Endothelial cell of umbilical vein (primary cell): ENCODE measurements around the gene TAS1R2. TPM values are rescaled to one million over a fixed set of nuclear protein-coding genes. Genes with fewer than 3 reads are reported as not detected.
"Not testable (repeated sequence)": the region's sequence is repeated elsewhere in the genome, so short reads cannot be mapped to it uniquely, and the experiment has no call there.

ENCODE experiments used
- BruUV-seq: library from RNA; stranded (reverse); fragments of 400-500 nt; replicated peaks from 2 replicates; lab custom pipeline; 2021; lab: Mats Ljungman, UMichigan
- CTCF ChIA-PET: fragments of 300-600, 350-600 bp; sonication (Branson Sonifier 250); formaldehyde crosslinking; loops from one replicate; lab custom pipeline; 2021; ENCODE audit warnings: antibody characterized with exemption, inconsistent platforms; lab: Charles Lee
- POLR2A ChIA-PET: fragments of 300-600, 350-600 bp; sonication (Branson Sonifier 250); formaldehyde crosslinking; loops from one replicate; lab custom pipeline; 2021; ENCODE audit warnings: antibody characterized with exemption, inconsistent platforms; lab: Charles Lee
- DNase-seq: peaks from one replicate; pipeline ENCODE4 v3.0.0-alpha.2; 2011; ENCODE audit warnings: low read depth, low spot score
- FAIRE-seq: peaks from 2 replicates; lab custom pipeline; 2011; peaks lifted over from hg19 to GRCh38; lab: Jason Lieb, UNC
- H2AFZ ChIP-seq: 2 replicates; pipeline ENCODE4 v1.6.0; 2012; ENCODE audit warnings: low read depth, low read length, control low read depth, inconsistent platforms
- H3K27ac ChIP-seq: 2 replicates; pipeline ENCODE4 v1.5.1; 2011; ENCODE audit warnings: low read depth, mild to moderate bottlenecking, control low read depth, low read length, moderate library complexity; ENCODE audit not compliant: insufficient read depth
- H3K27me3 ChIP-seq, 2 experiments: 2 replicates each; pipeline versions ENCODE4 v1.6.0 to v1.6.1; 2011; ENCODE audit warnings: low read length in 2 of 2, mixed read lengths in 1 of 2; ENCODE audit not compliant: control insufficient read depth in 2 of 2, insufficient read depth in 2 of 2
- H3K36me3 ChIP-seq, 2 experiments: 2 replicates in 1 of 2; 3 replicates in 1 of 2; pipeline ENCODE4 v1.5.1; 2011; ENCODE audit warnings: low read length in 2 of 2, mild to moderate bottlenecking in 1 of 2, moderate library complexity in 1 of 2; ENCODE audit not compliant: control insufficient read depth in 2 of 2, insufficient read depth in 2 of 2; ENCODE audit errors: extremely low read depth in 1 of 2
- H3K4me1 ChIP-seq: 3 replicates; pipeline ENCODE4 v1.5.1; 2011; ENCODE audit warnings: mild to moderate bottlenecking, low read length; ENCODE audit not compliant: control insufficient read depth, insufficient read depth; ENCODE audit errors: extremely low read depth
- H3K4me2 ChIP-seq: 2 replicates; pipeline ENCODE4 v1.6.1; 2011; ENCODE audit warnings: low read length, control low read depth, mixed read lengths; ENCODE audit not compliant: insufficient read depth
- H3K4me3 ChIP-seq, 3 experiments: fragments of 200-600 bp in 1 of 3; sonication (generic), shearing (Covaris generic) in 1 of 3; replicated peaks in 1 of 3; 2 replicates each; pipeline ENCODE4 v1.5.1; 2011 to 2016; ENCODE audit warnings: control low read depth in 3 of 3, low read length in 3 of 3, mild to moderate bottlenecking in 2 of 3, inconsistent platforms in 1 of 3, low read depth in 1 of 3, moderate library complexity in 1 of 3; ENCODE audit not compliant: insufficient read depth in 1 of 3
- H3K79me2 ChIP-seq: 2 replicates; pipeline ENCODE4 v1.6.0; 2012; ENCODE audit warnings: low read length, inconsistent platforms; ENCODE audit not compliant: control insufficient read depth, insufficient read depth
- H3K9ac ChIP-seq: replicated peaks from 2 replicates; pipeline ENCODE3; 2011; ENCODE audit warnings: low read length, control low read depth; ENCODE audit not compliant: insufficient read depth; ENCODE audit errors: extremely low read depth
- H3K9me1 ChIP-seq: replicated peaks from 3 replicates; pipeline ENCODE4 v1.6.0; 2011; ENCODE audit warnings: mild to moderate bottlenecking, low read length; ENCODE audit not compliant: control insufficient read depth, insufficient read depth; ENCODE audit errors: extremely low read depth
- H3K9me3 ChIP-seq: replicated peaks from 2 replicates; pipeline ENCODE4 v1.5.1; 2012; ENCODE audit warnings: low read length, inconsistent platforms; ENCODE audit not compliant: control insufficient read depth, insufficient read depth
- H4K20me1 ChIP-seq: replicated peaks from 2 replicates; pipeline ENCODE3; 2011; ENCODE audit warnings: mild to moderate bottlenecking, low read length; ENCODE audit not compliant: control insufficient read depth, insufficient read depth; ENCODE audit errors: extremely low read depth
- CTCF ChIP-seq, 2 donors: IDR thresholded peaks; 1 replicate in 1 of 2; 2 replicates in 1 of 2; pipeline ENCODE4 v1.5.1; 2011; ENCODE audit warnings: low read length in 2 of 2, mild to moderate bottlenecking in 2 of 2, moderate library complexity in 2 of 2, control low read depth in 1 of 2, inconsistent platforms in 1 of 2, low read depth in 1 of 2; ENCODE audit not compliant: insufficient read depth in 1 of 2; ENCODE audit errors: extremely low read depth in 1 of 2
- EZH2 ChIP-seq: IDR thresholded peaks from 2 replicates; pipeline ENCODE4 v1.6.1; 2012; ENCODE audit warnings: borderline replicate concordance, low read depth, mild to moderate bottlenecking, moderate library complexity, low read length, inconsistent platforms; ENCODE audit not compliant: severe bottlenecking
- FOS ChIP-seq: IDR thresholded peaks from 2 replicates; pipeline ENCODE4 v1.6.1; 2011; ENCODE audit warnings: mild to moderate bottlenecking, low read length, moderate library complexity, borderline replicate concordance; ENCODE audit not compliant: insufficient read depth
- GATA2 ChIP-seq: IDR thresholded peaks from 2 replicates; pipeline ENCODE4 v1.7.0; 2011; ENCODE audit warnings: low read depth, mild to moderate bottlenecking, moderate library complexity, mixed read lengths, low read length; ENCODE audit not compliant: insufficient read length, insufficient read depth
- JUN ChIP-seq: IDR thresholded peaks from 2 replicates; pipeline ENCODE4 v1.6.1; 2011; ENCODE audit warnings: borderline replicate concordance, low read depth; ENCODE audit not compliant: insufficient read length, insufficient read depth
- MAX ChIP-seq: IDR thresholded peaks from 2 replicates; pipeline ENCODE4 v1.6.1; 2011; ENCODE audit not compliant: insufficient read depth, insufficient read length
- MYC ChIP-seq: IDR thresholded peaks from one replicate; pipeline ENCODE4 v1.6.1; 2011; ENCODE audit warnings: mild to moderate bottlenecking, low read depth, low read length
- POLR2A ChIP-seq: IDR thresholded peaks from 2 replicates; pipeline ENCODE4 v1.6.1; 2012; ENCODE audit warnings: low read depth, mild to moderate bottlenecking, control low read depth, low read length
- POLR2AphosphoS5 ChIP-seq: IDR thresholded peaks from 2 replicates; pipeline ENCODE4 v1.6.1; 2012; ENCODE audit warnings: low read depth, mild to moderate bottlenecking, control low read depth, low read length, moderate library complexity; ENCODE audit not compliant: insufficient read depth
- dilution Hi-C: fragments of 300-500 bp; cut with MboI; formaldehyde crosslinking; loops from one replicate; pipeline ENCODE4 v1.15.0; 2019; ENCODE audit warnings: low sequenced_read_pairs; ENCODE audit not compliant: extremely low pct_ligation_motif_present
- intact Hi-C: fragments of 100-400 bp; cut with micrococcal nuclease; formaldehyde crosslinking; loops from one replicate; pipeline ENCODE4 v1.10.0; 2022
- polyA plus RNA-seq, 4 experiments: library from polyadenylated mRNA; depleted of rRNA in 3 of 4; stranded (reverse) in 3 of 4; unstranded in 1 of 4; fragments of >200 nt; gene quantifications; 2 replicates each; pipeline versions ENCODE4 v1.2.1 to v1.2.3, GENCODE V29; 2011 to 2012; ENCODE audit warnings: missing spikeins in 1 of 4
- total RNA-seq: library from RNA; stranded (reverse); gene quantifications from 2 replicates; pipeline ENCODE4 v1.2.3, GENCODE V29; 2021

The TAS1R2 gene
- total and polyA plus RNA-seq, 2 donors (not counting 3 experiments of a cell fraction or from before 2014, with no cell fraction given), result not detected

- Histone ChIP-seq H3K9me1 (no peaks in the 10 kb centered on the region), H3K27ac (no peak overlapping the region), H3K9ac (no peak overlapping the region), H3K27me3 (no peaks in the 10 kb centered on the region), H3K4me1 (no peaks in the 10 kb centered on the region), H3K4me2 (no peak overlapping the region), H2AFZ (no peak overlapping the region), H3K79me2 (no peaks in the 10 kb centered on the region), H4K20me1 (no peaks in the 10 kb centered on the region), H3K9me3 (no peaks in the 10 kb centered on the region), H3K4me3 (no peak overlapping the region), H3K36me3 (no peaks in the 10 kb centered on the region)
- intact Hi-C loops, result no loop called here
- BruUV-seq, result no TSS peak
- FAIRE-seq (no peak), DNase-seq (no peak)
- TF ChIP-seq GATA2 (no peak), JUN (no peak), POLR2A (no peak), MAX (no peak), FOS (no peak), CTCF (IDR thresholded peaks at IDR 0.05; ENCODE audit: extremely low read depth in 1 of 2, insufficient read depth in 1 of 2, low read depth in 1 of 2, low read length in 2 of 2) (no peak), EZH2 (no peak), MYC (no peak), POLR2AphosphoS5 (no peak)
- dilution Hi-C loops, result no loop called here
- POLR2A ChIA-PET, result no interaction called here
- CTCF ChIA-PET, result no interaction called here
Observed at GRCh38 chr1:18849261-18849711, 10.2 kb downstream of the TAS1R2 start.

- H3K36me3 ChIP-seq, H3K79me2 ChIP-seq, H3K9me3 ChIP-seq, H2AFZ ChIP-seq, dilution Hi-C loops, DNase-seq, intact Hi-C loops, H3K27me3 ChIP-seq, H4K20me1 ChIP-seq, CTCF ChIA-PET, H3K4me1 ChIP-seq, H3K4me3 ChIP-seq, H3K4me2 ChIP-seq, H3K27ac ChIP-seq, BruUV-seq, POLR2A ChIA-PET, H3K9ac ChIP-seq, FAIRE-seq, H3K9me1 ChIP-seq: not testable (repeated sequence)
Observed at GRCh38 chr1:18847723-18848122, 11.7 kb downstream of the TAS1R2 start.
